GM21576 (cell line): ENCODE measurements around the gene PTX3.

ENCODE experiments used
- ATAC-seq: cut with Tn5 transposase; IDR thresholded peaks from one replicate; pipeline ENCODE4 v1.9.1; 2021; ENCODE audit warnings: mild to moderate bottlenecking, moderate library complexity; ENCODE audit not compliant: unreplicated experiment

PTX3 gene

GRCh38 chr3:157436583-157437291 is at the start of gene PTX3:
PTX3 (plus strand) TSS chr3:157436850; CDS start chr3:157436934, 84 bp downstream.
- no peak for ATAC-seq

- ATAC-seq: no peak
Measured at GRCh38 chr3:157387708-157388435, 48.8 kb upstream of the PTX3 start.

- no peak for ATAC-seq
Measured at GRCh38 chr3:157388976-157389375, 47.7 kb upstream of the PTX3 start.

GRCh38 chr3:157390713-157391515 is 45.7 kb upstream of the PTX3 start:
- ATAC-seq: no peak

GRCh38 chr3:157392104-157392503 is 44.5 kb upstream of the PTX3 start:
- ATAC-seq: no peak

GRCh38 chr3:157393113-157393512 is 43.5 kb upstream of the PTX3 start:
- ATAC-seq: no peak

- ATAC-seq: no peak
Measured at GRCh38 chr3:157394411-157394810, 42.2 kb upstream of the PTX3 start.

- ATAC-seq: no peak
Measured at GRCh38 chr3:157398598-157398997, 38.1 kb upstream of the PTX3 start.

- ATAC-seq: no peak
Measured at GRCh38 chr3:157404381-157404780, 32.3 kb upstream of the PTX3 start.

- no peak for ATAC-seq
Measured at GRCh38 chr3:157405457-157405856, 31.2 kb upstream of the PTX3 start.

- ATAC-seq: no peak
Measured at GRCh38 chr3:157406394-157406793, 30.3 kb upstream of the PTX3 start.

- no peak for ATAC-seq
Measured at GRCh38 chr3:157407769-157408168, 28.9 kb upstream of the PTX3 start.

GRCh38 chr3:157408499-157409149 is 28.0 kb upstream of the PTX3 start:
- no peak for ATAC-seq

GRCh38 chr3:157409516-157409915 is 27.1 kb upstream of the PTX3 start:
- ATAC-seq: no peak

GRCh38 chr3:157410945-157411344 is 25.7 kb upstream of the PTX3 start:
- ATAC-seq: no peak

- no peak for ATAC-seq
Measured at GRCh38 chr3:157412323-157412855, 24.3 kb upstream of the PTX3 start.

- no peak for ATAC-seq
Measured at GRCh38 chr3:157414861-157415260, 21.8 kb upstream of the PTX3 start.

GRCh38 chr3:157416347-157417087 is 20.1 kb upstream of the PTX3 start:
- no peak for ATAC-seq

GRCh38 chr3:157417247-157417646 is 19.4 kb upstream of the PTX3 start:
- ATAC-seq: no peak

GRCh38 chr3:157418104-157418503 is 18.5 kb upstream of the PTX3 start:
- no peak for ATAC-seq
